NCI-H1417 (cell line): ENCODE measurements around the gene C19orf67.
A peak's percentile ranks its signal among the peaks of the same experiment; 100 is the strongest.

Source experiments
- DNase-seq, 3 experiments: peaks; one replicate each; lab custom pipeline; 2025; lab: John Stamatoyannopoulos, UW

The C19orf67 gene

GRCh38 chr19:14085309-14085995 is at the start of gene C19orf67:
Gene C19orf67 (minus strand): TSS chr19:14085783. CDS start chr19:14085627, 156 bp downstream.
- no peak for DNase-seq

DNA sequence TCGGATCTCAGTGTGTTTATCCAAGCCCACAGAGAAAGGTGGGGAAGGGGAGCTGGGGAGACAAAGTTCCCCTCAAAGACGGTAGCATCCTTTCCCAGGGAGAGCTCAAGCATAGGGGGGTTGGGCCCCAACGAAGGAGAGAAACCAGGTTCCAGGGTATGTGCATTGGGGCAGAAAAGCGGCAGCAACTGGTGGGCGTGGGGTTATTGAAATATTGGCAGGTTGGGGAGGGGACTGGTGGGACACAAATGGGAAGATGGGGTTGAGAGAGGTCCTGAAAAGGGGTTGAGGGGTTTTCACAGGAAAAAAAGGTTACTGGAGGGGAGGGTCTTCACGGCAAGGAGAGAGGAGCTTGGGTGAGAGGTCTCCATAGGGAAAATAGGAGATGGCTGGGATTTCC is 49.8 kb upstream of the C19orf67 start:
- DNase-seq, result peak in 1 of 3 experiments; percentile 19

DNA sequence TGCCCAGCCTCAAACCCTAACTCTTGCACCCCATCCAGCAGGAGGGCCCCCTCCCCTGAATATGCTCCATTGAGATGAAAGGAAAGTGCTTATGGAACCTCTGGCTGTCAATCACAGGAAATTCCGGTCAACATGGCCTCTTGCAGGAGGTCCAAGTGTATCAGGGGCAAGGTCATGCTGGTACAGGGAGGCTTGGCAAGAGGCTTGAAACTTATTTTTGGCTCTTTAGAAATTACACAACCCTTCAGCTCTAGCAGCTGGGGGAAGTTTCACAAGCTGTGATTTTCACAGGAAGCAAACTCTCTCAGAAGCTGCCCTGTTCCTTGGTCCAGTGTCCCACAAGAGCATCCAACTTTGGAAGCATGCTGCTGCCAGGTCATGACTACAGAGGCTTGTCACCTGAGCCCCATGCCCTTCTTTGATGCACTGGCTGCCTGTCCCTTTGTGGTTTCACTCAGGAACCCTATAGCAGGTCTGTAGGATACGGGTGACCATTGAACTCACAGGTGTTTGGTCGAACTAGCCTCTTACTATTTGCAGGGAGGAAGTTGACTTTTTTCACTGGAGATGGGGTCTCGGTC is 42.4 kb upstream of the C19orf67 start:
- DNase-seq, result no peak

- DNase-seq, result no peak
Observed at GRCh38 chr19:14127176-14127575, 41.6 kb upstream of the C19orf67 start.

- DNase-seq, result no peak
Observed at GRCh38 chr19:14122924-14123323, 37.3 kb upstream of the C19orf67 start.

- DNase-seq, result no peak
Observed at GRCh38 chr19:14120497-14120780, 34.9 kb upstream of the C19orf67 start.

DNA sequence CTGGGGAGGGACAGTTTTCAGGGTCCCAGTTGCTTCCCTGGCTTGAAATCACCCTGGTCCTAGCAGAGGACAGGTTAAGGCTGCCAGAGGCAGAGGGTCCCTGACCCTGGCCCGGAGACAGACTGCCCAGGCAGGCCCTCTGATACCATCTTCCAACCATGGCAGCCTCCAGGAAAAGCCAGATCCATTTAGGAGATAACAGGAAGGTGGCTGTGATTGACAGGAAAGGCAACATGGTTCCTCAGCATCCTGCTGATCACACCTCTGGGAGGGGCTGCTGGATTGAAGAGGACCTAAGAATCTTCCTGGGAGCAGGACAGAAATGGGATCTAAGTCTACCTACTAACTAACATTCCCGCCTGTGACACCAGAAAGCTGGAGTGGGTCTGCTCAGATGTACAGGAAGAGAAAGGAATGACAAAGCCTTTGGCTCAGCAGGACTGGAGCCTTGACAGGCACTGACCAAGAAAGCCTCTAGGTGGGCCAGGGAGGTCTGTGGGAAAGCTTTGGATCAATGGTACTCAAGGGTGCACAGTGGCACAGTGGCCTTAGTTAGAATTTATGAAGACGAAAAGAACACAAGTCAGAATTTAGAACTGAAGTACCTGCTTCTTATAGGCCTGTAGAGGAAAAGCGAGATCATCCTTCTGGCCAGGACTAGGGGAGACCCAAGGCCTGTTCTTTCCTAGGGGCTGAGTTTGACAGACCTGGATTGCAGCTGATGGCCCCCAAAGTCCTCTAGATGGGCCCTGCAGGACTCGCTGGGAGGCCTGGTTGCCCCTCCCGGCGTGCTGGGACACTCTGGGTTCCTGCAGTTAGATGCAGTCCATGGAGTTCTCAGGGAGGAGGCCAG is 34.3 kb upstream of the C19orf67 start:
- DNase-seq, result no peak

- DNase-seq, result no peak
Observed at GRCh38 chr19:14119146-14119545, 33.6 kb upstream of the C19orf67 start.

GRCh38 chr19:14118165-14119051 is 32.8 kb upstream of the C19orf67 start:
- peak in 2 of 3 experiments; percentile 85 to 88 for DNase-seq

GRCh38 chr19:14117668-14118164 is 32.1 kb upstream of the C19orf67 start, which contains the start of gene PRKACA:
Gene PRKACA (minus strand): TSS chr19:14117762. CDS start chr19:14117547, 215 bp downstream.
- DNase-seq, result peak; percentile 92 to 99 (median 99)

DNA sequence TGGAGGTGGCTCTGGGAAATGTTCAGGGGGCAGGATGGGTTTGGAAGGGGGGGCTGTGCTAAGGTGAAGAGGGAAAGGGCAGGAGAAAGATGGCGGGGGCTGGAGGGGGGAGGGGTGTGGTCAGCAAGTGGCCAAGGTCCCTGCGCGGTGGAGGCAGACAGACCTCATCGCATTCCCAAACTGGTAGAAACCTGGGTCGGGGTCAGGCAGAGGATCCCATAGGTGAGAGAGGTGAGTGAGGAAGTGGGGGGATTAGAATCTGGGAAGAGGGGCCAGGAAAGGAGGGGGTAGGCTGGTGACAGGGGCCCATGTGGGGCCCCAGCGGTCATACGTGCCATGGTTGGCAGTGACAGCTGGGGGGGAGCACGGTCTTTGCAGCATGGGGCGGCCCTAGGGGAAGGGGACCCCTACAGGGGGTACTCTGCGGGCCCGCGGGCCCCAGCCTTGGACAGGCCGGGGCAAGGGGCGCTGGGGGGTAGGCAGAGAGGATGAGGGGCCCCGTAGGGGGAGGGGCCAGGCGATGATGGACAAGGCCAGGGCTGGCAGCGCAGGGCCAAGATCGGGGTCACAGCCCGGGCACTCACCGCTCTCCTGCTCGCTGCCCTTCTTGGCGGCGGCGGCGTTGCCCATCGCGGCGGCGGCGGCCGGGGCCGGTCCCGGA is 31.5 kb upstream of the C19orf67 start:
- DNase-seq, result peak in 1 of 3 experiments; percentile 47

DNA sequence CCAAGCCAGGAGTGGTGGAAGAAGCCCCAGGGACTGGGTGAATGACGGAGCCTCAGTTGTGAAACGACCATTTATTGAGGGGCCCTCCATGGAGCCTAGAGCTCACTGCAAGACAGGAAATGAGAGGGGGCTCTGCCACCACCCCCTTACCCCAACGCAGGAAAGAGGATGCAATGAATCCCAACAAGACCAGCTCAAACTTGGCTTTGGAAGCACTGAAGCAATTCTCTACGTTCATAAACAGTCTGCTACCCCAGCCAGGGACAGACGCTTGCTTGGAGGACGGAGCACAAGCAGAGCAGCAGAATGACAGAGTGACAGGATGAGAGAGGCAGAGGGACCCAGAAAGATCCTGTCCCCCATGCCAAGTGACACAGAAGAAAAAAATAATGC is 30.9 kb upstream of the C19orf67 start:
- no peak for DNase-seq

DNA sequence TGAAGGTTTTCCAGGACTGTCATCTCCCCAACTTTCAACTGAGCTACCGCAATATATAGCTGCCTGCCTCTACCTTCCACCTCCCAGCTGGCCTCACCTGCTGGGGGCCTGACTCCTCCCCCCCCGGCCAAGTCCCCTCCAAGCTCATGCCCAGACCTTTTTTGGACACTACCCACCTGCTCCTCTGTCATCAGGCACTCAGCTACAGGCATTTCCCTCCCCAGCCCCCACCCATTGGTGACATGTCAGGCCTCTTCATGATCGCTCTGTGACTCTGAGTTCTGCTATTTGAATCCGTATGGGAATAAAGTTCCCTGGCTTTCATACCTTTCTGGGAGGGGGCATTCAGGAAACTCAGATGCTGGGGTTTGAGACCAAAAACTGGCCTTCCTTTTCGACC is 30.2 kb upstream of the C19orf67 start:
- DNase-seq, result no peak

DNA sequence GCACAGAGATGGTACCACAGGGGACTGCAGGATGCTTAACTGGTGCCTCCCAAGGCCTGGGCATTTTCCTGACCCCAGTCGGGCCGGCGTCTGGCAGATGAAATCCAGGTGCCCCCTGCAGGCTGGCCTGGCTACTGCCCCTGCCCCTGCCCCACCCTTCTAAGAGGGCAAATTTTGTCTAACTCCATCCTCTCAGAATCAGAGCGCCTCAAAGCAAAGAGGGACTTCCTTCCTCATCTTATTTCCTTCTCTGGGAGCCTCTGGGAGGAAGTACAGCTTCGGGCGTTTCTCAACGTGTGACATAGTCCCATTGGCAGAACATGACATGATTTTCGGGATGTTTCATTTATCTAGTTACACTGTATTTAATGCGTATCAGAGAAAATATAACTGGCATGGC is 29.3 kb upstream of the C19orf67 start:
- DNase-seq, result no peak

DNA sequence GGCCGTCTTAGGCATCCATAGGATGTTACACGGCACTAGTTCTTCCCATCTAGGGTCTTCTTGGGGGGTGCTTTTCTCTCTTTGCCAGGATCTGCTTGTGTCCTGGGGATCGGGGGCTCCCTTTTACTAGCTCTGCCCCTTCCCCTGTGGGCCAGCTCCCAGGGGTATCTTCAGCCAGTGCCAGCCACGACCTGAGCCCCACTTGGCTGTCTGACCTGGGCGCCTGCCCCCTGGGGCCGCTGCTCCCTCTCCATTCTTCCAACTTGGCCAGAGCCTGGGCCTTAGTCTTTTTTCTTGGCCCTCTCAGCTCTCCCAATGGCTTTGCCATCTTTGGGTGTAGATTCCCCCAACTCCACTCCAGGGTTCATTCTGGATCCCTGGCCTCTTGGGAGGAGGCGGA is 28.9 kb upstream of the C19orf67 start:
- DNase-seq, result no peak

DNA sequence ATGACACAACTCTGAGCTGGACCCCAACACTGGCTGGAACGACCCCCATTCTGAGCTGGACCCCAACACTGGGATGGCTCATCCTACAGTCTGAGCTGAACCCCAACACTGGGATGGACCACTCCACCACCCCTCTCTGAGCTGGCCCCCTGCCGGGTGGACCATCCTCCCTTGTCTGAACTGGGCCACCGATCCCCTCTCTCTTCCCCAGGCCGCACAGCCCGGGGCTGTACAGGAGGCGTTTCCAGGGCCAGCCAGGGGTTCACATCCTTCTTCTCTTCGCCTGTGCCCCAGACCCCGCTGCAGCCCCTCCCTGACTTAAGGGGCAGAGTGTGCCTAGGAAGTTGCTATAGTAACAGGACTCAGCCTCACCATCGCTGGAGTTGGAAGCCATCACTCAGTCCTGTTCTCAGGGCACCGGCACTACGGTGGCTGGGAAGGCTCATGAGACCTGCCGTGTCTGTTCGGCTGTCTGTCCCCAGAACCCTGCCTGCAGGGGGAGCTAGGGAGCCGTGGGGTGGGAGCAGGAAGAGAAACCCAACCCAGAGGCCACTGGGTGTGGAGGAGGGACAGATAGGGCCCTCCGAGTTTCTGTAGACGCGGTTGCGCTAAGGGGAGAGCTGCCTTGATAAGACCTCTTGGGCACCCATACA is 28.3 kb upstream of the C19orf67 start:
- no peak for DNase-seq

- DNase-seq, result no peak
Observed at GRCh38 chr19:14112809-14113385, 27.3 kb upstream of the C19orf67 start.

DNA sequence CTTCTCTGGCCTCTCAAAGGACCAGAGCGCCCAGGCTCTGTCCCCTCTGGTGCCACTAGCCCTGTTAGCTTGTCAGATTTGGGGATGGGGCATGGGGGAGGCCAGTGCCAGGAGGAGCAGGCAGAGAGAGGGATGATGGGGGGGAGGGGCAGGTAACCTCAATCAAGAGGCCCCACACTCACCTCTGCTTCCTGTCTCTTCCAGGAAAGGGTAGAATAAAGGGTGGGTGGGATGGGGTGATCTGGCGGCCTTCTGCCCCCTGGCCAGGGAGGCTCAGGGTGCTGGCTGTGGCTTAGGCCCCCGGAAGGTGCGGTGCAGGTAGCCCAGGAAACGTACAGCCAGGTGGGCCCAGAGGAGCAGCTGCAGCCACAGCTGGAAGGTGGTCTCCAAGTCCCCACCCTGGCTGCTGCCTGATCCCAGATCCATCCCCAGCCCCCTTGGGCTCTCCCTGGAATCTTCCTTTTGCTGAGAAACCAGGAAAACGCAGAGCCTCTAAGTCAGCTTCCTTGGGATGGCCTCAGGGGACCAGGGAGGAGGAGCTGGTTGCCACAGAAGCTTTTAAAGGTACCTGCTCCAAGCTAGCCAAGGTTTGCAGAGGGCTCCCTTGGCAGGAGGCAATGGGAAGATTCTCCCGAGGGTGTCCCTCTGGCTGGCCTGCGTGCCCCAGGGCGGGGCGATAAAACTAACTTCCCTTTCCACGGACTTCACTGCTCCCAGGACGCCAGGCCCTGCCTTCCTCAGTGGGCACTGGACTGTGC is 26.6 kb upstream of the C19orf67 start:
- DNase-seq, result no peak

- no peak for DNase-seq
Observed at GRCh38 chr19:14111486-14111885, 25.9 kb upstream of the C19orf67 start.

- no peak for DNase-seq
Observed at GRCh38 chr19:14110650-14111049, 25.1 kb upstream of the C19orf67 start.
